Activated CD8-positive, alpha-beta memory T cell treated with anti-CD3 and anti-CD28 coated beads, Interleukin-2, amount 50 U/mL, for 1 hour (primary cell): Measurements from ENCODE around the gene BUD23.

Experiments
- DNase-seq: peaks from one replicate; pipeline ENCODE4 v3.0.0-alpha.2; 2020; ENCODE audit errors: extremely low read depth

Gene BUD23

DNA sequence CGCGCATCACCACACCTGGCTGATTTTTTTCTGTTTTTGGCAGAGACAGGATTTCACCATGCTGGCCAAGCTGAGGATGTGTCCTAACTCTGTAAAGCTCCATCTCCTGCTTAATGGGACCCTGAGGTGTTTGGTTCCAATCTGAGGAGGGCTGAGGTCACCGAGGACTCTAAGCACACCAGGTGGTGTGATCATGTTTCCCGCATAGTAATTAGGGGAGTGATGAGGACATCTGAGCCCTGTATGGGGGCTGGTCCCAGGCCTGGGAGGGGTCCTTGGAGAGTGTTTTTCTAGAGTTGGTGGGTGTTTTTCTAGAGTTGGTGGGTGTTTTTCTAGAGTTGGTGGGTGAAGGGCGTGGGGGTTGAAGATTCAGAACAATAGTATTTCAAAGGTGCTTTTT, 58.2 kb downstream of the BUD23 start:
- DNase-seq = no peak

DNA sequence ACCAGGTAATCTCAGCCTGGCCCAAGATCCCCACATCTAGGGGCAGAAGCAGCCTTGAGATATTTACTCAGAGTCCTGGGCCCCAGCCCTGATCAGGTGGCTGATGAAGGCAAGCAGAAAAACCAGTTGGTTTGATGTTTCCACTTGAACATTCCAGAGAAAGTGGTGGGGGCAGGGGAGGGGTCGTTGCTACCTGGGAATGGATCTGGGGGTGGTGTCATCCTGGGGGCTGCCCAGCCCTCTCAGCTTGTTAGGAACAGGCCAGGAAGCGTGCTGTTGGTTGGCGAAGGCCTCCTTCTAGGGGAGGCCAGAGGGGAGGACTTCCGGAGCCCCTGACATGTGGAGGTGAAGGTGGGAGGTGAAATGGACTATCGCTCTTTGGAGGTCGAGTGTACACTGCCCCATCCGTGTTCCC, 58.9 kb downstream of the BUD23 start:
- no peak for DNase-seq

GRCh38 chr7:73742753-73743641, 59.6 kb downstream of the BUD23 start:
- DNase-seq = no peak

- no peak for DNase-seq
Observed at GRCh38 chr7:73746378-73746777, 63.0 kb downstream of the BUD23 start.
